ENCODE measurements around the gene TBATA.

The TBATA gene

DNA sequence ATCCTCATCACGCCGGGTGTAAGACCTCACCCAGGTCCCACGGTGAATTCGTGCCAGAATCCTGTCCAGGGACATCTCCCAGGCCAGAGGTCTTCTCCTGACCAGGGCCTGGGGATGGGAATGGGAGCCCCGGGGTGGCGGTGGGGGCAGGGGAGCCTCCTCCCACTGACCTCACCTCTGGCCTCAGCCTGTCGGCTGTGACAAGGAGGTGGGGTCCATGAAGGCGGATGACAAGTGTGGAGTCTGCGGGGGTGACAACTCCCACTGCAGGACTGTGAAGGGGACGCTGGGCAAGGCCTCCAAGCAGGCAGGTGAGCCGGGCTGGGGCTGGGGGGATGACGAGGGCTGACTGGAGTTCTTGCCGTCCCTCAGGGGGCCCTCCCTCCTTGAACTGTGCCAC lies 41.3 kb downstream of the TBATA start:
- DNase-seq (ENCODE audit: low spot score), result no peak

DNA sequence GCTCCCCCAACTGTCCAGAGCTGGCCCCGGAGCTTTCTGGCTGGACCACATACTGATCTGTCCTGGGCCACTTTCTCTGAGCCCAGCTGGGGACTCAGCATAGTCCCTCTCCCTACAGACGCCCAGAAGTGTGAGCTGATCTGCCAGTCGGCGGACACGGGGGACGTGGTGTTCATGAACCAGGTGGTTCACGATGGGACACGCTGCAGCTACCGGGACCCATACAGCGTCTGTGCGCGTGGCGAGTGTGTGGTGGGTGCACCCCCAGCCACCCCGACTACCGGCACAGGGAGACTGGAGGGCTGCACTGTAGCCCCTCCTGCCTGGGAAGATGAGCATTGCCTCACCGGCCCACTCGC lies 41.8 kb downstream of the TBATA start:
- DNase-seq (ENCODE audit: low spot score), result no peak

DNA sequence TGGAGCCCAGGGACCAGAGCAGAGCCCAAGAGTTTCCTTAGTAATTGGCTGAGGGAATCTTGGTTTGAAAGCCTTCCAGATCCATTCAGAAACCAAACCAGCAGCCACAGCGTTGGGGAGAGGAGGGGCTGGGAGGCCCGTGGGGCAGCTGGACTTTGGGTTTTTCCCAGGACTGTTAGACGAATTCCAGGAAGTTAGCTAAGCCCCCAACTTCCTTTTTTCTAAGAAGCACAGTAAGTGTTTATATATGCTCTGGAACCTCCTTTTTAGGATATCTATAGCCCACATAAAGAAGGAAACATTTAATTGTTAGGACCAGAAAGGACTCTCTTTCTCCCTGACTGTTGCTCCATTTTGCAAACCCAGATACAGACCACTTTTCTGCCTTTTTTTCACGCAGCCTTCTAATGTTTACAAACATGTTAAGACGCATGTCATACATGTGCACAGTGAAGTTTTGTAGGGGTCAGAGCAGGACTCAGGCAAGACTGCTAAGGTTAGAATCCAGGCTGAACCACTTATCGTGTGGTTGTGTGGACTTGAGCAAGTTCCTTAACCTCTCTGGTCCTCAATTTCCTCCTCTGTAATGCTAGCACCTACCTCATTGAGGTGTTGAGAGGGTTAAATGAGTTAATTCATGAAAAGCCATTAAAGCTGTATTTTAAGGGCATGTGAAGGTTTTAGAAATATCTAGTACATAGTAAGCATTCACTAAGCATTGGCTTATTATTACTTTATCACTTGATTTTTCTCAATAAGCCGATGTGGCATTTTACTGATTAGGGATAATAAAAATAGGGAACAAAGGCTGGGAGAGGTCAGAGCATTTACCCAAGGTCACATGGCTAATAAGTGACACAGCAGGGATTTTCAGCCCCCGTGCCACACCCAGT lies 42.4 kb downstream of the TBATA start:
- no peak for DNase-seq (ENCODE audit: low spot score)

DNA sequence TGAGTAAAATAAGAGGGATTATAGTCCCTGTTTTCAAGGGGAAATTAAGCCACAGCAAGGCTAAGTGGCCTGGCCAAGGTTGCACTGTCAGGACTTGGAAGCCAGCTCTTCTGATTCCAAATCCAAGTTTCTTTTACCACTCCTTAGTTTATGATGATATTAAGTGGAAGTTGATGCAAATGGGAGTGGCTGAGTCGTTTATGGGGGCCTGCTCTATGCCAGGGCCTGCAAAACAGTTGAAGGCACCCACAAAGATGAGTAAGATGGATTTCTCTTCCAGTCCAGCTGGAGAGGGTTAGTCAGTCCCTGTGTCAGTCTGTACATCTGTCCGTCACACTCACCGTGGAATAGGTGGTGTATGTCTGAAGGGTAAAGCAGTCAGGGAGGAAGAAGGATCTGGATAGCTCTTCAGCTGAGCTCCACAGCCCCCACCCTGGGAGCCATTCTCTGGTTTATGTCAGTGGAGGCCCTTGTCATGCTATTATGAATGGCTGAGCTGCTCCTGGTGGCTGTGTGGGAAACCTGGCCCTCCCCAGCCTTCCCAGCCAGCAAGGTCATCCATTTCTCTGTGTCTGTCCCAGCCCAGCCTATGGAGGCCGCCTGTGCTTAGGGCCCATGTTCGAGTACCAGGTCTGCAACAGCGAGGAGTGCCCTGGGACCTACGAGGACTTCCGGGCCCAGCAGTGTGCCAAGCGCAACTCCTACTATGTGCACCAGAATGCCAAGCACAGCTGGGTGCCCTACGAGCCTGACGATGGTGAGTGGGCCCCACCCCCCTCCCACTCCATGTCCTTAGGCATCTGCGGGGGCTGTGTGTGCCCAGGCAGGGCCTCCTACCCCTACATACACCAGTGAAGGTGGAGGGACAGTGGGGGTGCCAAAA lies 44.5 kb downstream of the TBATA start:
- DNase-seq (ENCODE audit: low spot score), result no peak

DNA sequence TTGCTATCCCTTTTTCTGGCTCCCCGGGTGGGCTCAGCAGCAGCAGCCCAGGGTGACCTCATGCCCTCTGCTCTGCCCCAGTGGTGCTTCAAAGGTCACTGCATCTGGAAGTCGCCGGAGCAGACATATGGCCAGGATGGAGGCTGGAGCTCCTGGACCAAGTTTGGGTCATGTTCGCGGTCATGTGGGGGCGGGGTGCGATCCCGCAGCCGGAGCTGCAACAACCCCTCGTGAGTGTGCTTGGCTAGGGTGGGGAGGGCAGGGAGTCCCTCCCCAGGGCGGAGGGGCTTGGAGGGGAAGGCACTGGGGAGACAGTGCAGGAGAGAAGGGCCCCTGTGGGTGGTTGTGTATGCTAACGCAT lies 46.4 kb downstream of the TBATA start:
- DNase-seq (ENCODE audit: low spot score), result no peak

DNA sequence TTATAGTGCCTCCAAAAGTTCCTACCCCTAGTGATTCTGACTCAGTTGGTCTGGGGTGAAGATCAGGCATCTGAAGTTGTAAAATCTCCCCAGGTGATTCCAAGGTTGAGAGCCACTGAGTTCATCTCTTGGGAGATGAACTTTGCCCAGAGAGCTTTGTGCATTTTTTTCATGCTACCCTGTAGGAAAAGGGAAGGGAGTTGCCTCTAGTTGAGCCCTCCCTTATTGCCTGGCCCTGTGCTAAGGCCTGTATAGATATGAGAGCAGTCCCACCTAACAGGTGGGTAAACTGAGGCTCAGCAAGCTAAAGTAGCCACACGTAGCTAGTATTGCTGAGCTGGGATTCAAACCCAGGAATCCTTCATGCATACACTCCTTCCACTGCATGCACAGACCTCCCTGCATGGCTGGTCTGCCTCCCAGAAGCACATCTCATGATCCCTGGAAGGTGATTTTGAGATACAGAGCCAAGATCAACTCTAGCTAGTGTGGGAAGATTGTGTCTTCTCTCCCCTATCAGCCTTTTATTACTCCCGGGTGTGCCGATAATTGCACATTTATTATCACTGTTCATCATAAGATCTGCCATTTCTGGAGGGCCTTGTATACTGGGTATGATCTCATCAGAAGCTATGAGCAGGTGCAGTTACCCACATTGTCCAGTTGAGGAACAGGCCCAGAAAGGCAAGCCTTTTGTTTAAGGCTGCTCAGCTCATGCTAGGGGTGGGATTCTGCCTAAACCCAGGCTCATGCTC lies 47.0 kb downstream of the TBATA start:
- no peak for DNase-seq (ENCODE audit: low spot score)

DNA sequence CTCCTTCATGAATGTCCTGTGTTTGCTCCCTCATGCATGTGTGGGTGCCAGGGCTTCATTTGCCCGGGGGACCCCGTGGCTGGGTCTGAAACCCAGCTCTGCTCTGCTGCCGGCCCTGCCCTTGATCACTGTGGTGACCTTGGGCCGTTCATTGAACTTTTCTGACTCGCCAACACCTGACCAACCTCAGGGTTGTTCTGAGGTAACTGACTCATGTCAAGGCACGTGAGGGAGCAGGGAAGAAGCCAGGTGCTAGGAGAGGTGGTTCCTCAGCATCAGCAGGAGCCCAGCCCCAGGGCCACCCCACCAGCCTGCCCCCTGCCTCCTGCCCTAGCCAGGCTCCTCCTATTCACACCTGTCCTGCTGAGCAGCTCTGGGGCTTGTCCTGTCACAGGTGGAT lies 47.9 kb downstream of the TBATA start:
- DNase-seq (ENCODE audit: low spot score), result no peak

DNA sequence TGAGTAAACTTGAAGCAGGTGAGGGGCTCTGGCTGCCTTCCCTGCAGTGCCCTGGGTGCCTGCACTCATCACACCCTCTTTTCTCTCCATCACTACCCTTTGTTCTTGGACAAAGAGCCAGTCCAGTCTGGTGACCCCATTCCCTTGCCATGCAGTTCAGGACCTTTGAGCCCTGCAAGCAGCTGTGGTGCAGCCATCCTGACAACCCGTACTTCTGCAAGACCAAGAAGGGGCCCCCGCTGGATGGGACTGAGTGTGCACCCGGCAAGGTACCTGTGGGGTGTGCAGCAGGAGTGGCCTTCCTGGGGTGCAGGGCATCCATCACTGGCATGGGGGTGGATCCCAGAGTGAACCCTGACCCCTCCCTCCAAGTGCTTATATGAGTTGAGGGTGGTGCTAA lies 48.7 kb downstream of the TBATA start:
- DNase-seq (ENCODE audit: low spot score), result no peak

DNA sequence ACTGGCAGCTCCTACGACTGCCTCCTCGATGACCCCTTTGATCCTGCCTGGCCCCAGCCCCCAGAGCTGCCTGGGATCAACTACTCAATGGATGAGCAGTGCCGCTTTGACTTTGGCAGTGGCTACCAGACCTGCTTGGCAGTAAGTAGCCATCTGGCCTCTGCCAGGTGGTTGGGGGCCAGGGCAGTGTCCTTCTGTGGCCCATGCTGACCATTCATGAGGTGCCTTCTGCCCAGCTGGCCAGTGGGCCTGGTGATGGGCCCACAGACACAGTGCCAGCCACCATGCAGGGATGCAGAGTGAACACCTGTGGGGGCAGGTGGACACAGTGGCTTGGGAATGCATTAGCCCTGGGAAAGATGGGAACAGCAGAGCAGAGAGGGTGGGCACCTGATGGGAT lies 50.0 kb downstream of the TBATA start:
- DNase-seq (ENCODE audit: low spot score), result no peak

DNA sequence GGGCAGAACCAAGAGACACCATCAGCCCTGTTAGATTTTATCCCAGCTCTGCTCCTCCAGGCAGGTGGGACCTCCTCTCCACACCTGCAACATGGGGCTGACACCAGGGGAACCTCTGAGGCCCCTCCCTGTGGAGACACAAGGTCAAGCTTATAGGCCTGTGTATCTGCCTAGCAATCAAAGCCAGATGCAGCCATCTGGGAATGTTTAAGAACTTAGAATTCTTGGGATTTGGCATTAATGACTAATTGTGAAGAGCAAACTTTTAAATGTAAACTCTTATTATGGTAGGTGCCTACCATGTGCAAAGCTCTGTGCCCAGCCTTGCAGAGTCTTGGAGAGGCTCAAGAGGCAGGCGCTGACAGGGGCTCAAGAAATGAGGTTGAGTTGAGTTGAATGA lies 52.1 kb downstream of the TBATA start:
- DNase-seq (ENCODE audit: low spot score), result no peak

DNA sequence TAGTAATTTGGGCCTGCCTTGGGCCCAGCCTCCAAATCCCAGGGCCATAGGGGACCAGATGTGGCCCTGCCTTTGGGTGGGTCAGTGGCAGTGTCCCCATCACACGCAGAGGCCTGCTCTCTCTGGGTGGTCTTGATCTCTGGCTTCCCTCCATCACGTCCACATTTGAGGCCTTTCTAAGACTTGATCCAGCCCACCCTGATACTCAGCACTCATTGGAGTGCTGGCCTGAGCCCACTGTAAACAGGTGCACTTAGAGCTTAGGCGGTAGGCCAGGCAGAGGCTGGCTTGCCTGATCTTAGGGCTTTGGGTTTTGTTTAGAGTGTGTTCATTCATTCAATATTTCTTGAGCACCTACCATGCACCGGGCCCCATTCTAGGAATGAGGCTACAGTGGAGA lies 52.6 kb downstream of the TBATA start:
- DNase-seq (ENCODE audit: low spot score), result no peak

DNA sequence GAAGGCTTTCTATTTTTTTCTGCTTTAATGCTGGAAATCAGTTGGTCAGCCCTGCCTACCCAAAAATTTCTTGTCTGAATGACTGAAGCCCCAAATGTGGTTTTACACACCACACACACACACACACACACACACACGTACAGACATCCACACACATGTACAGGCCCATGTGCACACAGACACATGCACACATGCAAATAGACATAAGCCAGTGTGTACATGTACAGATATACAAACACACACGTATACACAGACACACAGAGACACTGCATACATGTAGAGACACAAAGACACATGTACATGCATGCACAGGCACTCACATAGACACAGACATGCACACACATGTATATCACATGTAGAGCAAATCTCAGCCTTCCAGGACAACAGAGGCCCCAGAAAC lies 54.2 kb downstream of the TBATA start:
- DNase-seq (ENCODE audit: low spot score), result no peak

DNA sequence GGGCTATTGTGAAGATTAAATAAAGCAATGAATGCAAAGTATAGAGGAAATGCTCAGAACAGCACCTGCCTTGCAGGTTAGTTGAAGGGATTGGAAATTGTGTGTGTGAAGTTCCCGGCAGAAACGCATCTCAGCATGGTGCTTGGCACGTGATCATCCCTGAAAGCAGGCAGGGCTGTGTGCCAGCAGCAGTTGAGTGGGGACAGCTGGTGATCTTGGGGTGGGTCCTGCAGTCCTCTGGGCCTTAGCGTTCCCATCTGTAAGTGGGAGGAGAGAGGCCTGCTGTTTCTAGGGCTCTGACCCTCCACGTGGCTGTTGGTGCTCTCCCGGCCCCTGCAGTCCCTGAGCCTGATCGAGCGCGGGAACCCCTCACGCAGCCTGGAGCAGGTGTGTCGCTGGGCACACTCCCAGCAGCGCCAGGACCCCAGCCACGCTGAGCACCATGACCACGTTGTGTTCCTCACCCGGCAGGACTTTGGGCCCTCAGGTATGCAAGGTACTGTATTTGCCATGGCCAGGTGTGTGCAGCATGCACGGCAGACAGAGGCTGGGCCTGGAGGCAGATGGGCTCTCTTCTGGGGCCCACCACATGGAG lies 55.3 kb downstream of the TBATA start:
- DNase-seq (ENCODE audit: low spot score), result no peak

DNA sequence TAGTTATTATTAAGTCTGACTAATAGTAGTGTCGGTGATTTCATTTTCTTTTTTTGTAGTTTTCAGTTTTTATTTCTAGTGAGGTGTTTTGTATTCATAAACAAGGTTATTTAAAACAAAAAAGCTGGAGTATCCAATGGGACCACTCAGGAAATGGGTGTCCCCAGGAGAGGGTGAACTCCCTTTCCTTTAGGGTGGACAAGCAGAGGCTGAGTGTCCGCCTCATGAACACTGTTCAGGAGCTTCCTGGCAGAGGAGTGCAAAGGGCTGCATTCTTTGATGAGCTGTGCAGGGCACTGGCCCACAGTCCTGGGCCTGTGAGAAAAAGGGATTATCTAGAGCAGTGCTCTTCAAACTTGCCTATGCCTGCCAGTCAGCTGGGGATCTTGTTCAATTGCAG lies 56.8 kb downstream of the TBATA start:
- DNase-seq (ENCODE audit: low spot score), result no peak

DNA sequence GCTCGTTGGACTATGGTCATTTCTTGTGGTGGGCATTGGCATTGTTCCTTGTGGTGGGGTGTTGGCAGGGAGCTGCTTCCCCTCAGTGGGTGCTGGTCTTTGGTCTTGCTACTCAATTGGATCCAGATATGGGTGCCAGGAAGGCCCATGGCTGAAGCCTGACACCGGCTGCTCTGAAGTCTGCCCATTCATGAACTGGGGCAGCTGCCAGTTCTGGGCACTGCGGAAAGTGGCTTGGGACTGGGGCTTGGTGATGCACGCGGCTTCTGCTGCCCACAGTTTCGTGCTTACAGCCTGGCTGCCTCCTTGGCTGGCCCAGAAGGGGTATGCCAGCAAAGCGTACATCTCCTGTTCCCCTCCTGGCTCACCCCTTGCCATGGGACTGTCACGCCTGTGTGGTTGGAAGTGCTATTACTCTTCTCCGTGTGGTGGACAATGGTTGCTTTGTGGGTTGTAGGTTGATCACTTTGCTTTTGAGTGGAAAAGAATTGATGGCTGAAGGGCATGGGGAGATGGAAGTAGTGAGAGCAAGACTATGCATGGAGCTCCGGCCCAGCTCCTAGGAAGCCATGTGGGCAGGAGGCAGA lies 58.2 kb downstream of the TBATA start:
- DNase-seq (ENCODE audit: low spot score), result no peak

DNA sequence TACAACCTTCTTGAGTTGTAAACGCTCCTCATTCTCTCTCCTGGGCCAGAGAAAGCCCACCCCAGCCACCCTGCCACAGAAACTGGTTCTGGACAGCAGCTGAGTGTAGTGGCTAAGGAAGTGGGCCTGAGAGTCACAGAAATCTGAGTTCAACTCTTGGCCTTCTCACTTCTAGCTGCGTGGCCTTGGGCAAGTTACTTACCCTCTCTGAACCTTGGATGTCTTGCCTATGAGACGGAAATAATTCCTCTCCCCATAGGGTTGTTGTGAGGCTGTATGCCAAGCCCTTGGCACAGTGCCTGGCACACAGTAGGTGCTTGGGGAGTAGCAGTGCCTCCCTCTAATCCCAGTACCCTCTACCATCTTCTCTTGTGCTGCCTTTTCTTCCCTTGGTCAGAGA lies 61.4 kb downstream of the TBATA start:
- no peak for DNase-seq (ENCODE audit: low spot score)

DNA sequence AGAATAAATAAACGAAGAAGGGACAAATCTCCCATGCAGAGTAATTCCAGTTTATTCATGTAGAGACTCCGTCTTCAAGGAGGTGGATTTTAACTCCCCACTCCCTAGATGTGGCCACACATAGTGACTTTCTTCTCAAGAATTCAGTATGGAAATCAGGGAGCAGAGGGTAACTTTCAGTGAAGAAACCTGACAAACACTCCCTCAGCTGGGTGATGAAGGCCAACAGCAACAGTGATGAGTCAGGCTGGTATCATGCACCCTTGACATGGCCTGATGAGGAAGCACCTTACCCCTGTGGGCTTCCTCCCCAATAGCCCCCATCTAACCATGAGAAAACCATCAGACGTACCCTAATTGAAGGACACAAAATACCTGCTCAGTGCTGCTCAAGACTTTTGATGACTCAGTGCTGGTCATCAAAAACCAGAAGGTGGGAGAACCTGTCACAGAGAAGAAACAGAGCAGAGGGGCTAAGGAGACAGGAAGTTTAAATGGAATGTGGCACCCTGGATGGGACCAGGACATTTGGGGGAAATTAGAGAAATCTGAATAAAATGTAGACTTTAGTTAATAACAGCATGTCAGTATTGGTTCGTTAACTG lies 62.3 kb downstream of the TBATA start:
- no peak for DNase-seq (ENCODE audit: low spot score)

All from left forelimb (tissue), 1 donor.